Esophagus (tissue), 2 donors: ENCODE results near the gene TNNI3K. TPM values are rescaled to one million over a fixed set of nuclear protein-coding genes. Genes with fewer than 3 reads are reported as not detected.

ENCODE experiments used
- H3K27ac ChIP-seq, 2 donors: one replicate each; pipeline ENCODE4 v1.5.1; 2013; ENCODE audit warnings: low read depth in 2 of 2, mild to moderate bottlenecking in 2 of 2, inconsistent platforms in 1 of 2, low read length in 1 of 2, moderate library complexity in 1 of 2
- H3K27me3 ChIP-seq, 2 donors: one replicate each; pipeline ENCODE4 v1.6.1; 2013; ENCODE audit warnings: low read length in 2 of 2, control low read depth in 1 of 2, mild to moderate bottlenecking in 1 of 2; ENCODE audit not compliant: insufficient read depth in 2 of 2, control insufficient read depth in 1 of 2
- H3K36me3 ChIP-seq, 2 donors: one replicate each; pipeline ENCODE4 v1.6.1; 2013; ENCODE audit warnings: low read length in 1 of 2; ENCODE audit not compliant: control insufficient read depth in 2 of 2, insufficient read depth in 2 of 2
- H3K4me1 ChIP-seq, 2 donors: one replicate each; pipeline ENCODE4 v1.6.1; 2013; ENCODE audit warnings: low read length in 1 of 2; ENCODE audit not compliant: control insufficient read depth in 2 of 2, insufficient read depth in 2 of 2
- H3K4me3 ChIP-seq, 2 donors: one replicate each; pipeline ENCODE4 v1.5.1; 2013; ENCODE audit warnings: low read length in 2 of 2, mild to moderate bottlenecking in 2 of 2, low read depth in 1 of 2, moderate library complexity in 1 of 2
- H3K9me3 ChIP-seq, 2 donors: one replicate each; pipeline ENCODE4 v1.6.1; 2013; ENCODE audit warnings: mild to moderate bottlenecking in 2 of 2, low read depth in 1 of 2, low read length in 1 of 2, moderate library complexity in 1 of 2; ENCODE audit not compliant: control insufficient read depth in 2 of 2, insufficient read depth in 1 of 2
- WGBS, 2 donors: extraction: QIAGEN DNeasy Blood & Tissue Kit; methylation state at CpG; one replicate each; pipeline ENCODE4 v1.1.7; 2013; 5-methylcytosine and 5-hydroxymethylcytosine counted together
- polyA plus RNA-seq, 2 donors: library from polyadenylated mRNA; stranded (reverse); fragments of 200-250 nt; gene quantifications; one replicate each; pipeline ENCODE4 v1.2.3, GENCODE V29; 2013
- donor health status: healthy with polysubstance abuse.
- donor health status: Bipolar disorder and iron deficiency.

The TNNI3K gene
- polyA plus RNA-seq, 2 donors, result 0.35 to 0.41 TPM

DNA sequence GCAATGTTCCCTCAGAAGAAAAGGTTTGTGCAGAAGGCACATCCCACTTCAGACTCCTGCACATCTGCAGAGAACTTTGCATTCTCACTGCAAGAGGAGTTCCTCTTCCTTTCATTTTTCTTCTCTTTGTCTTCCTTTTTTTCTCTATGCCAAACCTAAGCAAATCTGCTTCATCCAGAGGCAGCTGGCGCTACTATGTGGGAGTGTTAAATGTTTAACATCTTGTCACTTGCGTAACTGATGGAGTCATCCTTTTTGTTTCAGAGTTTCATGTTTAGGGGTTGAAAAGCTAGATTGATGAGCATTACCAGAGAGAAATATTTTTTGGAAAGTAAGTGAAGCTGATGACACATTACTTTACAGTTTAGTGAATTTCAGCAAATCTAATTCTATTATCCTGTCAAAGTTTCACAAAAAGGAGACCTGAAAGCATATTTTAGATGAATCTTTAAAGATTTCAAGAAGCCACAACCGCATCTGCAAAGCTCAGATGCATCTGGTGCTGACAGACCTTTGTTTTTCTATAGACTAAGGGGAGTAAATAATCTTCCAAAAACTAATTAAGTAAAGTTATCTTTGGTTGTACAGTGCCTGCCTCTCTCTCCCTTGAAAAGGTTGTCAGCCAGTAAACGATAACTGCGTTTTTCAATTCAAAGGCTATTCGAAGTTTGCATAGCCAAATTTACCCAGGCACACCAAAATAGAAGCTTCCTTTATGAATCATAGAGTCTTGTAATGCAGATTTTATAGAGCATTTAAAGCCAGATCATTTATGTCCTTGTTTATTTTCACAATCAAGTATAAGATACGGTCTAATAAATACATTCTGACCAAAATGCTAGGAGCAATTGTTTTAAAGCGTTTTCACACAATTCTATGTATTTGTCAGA, 278.5 kb downstream of the TNNI3K start:
- 42 to 49% methylated on average over 8 of the region's 8 CpGs for WGBS, 2 donors
- H3K27ac ChIP-seq, result no peak overlapping the region
- H3K4me3 ChIP-seq, result no peak overlapping the region
- no peaks in the 10 kb centered on the region for H3K36me3 ChIP-seq
- H3K27me3 ChIP-seq, result no peaks in the 10 kb centered on the region
- H3K4me1 ChIP-seq, result no peaks in the 10 kb centered on the region
- no peaks in the 10 kb centered on the region for H3K9me3 ChIP-seq

DNA sequence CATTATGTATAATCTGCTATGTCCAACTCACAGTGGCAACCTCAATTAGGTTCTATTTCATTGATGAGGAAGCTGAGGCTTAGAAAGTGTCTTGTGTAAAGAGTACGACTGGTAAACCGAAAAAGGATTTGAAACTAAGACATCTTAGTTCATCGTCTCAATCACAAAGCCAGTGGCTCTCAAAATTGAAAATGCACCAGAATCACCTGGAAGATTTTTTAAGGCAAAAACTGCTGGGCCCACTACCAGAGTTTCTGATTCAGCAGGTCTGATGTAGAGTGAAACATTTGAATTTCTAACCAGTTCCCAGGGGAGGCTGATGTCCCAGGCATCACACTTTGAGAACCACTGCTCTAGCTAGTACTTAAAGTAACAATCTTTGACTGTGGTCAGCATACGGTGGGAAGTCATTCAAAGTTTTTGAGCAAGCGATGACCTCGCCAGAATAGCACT, 282.4 kb downstream of the TNNI3K start:
- 88 to 90% methylated on average over 6 of the region's 6 CpGs for WGBS, 2 donors
- Histone ChIP-seq H3K4me1 (no peaks in the 10 kb centered on the region), H3K9me3 (no peaks in the 10 kb centered on the region)

GRCh38 chr1:74522148-74522547, 287.0 kb downstream of the TNNI3K start:
- no peak overlapping the region for H3K27ac ChIP-seq
- no peaks in the 10 kb centered on the region for H3K9me3 ChIP-seq
- no peaks in the 10 kb centered on the region for H3K27me3 ChIP-seq
- 26 to 33% methylated on average over 4 of the region's 4 CpGs for WGBS, 2 donors
- H3K36me3 ChIP-seq, result no peaks in the 10 kb centered on the region
- no peaks in the 10 kb centered on the region for H3K4me1 ChIP-seq
- H3K4me3 ChIP-seq, result no peak overlapping the region

More for the DNA sequence above, 282.4 kb downstream of the TNNI3K start:
- H3K4me3 ChIP-seq, result no peak overlapping the region
- H3K27me3 ChIP-seq, result no peaks in the 10 kb centered on the region
- H3K27ac ChIP-seq, result no peak overlapping the region
- H3K36me3 ChIP-seq, result no peaks in the 10 kb centered on the region

- H3K27ac ChIP-seq, result no peak overlapping the region
- peaks cover 0 to 3% of the 10 kb centered on the region in 2 donors for H3K9me3 ChIP-seq
- WGBS, 2 donors, result 81 to 87% methylated on average over 2 of the region's 2 CpGs
- no peak overlapping the region for H3K4me3 ChIP-seq
- H3K4me1 ChIP-seq, result no peaks in the 10 kb centered on the region
- no peaks in the 10 kb centered on the region for H3K27me3 ChIP-seq
- no peaks in the 10 kb centered on the region for H3K36me3 ChIP-seq
Observed at GRCh38 chr1:74523873-74524480, 288.8 kb downstream of the TNNI3K start.

GRCh38 chr1:74526708-74527107, 291.5 kb downstream of the TNNI3K start:
- peaks cover 0 to 3% of the 10 kb centered on the region in 2 donors for H3K9me3 ChIP-seq
- no peak overlapping the region for H3K4me3 ChIP-seq
- no peaks in the 10 kb centered on the region for H3K36me3 ChIP-seq
- WGBS, 2 donors, result 34 to 44% methylated on average over 2 of the region's 2 CpGs
- H3K27ac ChIP-seq, result no peak overlapping the region
- H3K4me1 ChIP-seq, result no peaks in the 10 kb centered on the region
- H3K27me3 ChIP-seq, result no peaks in the 10 kb centered on the region

DNA sequence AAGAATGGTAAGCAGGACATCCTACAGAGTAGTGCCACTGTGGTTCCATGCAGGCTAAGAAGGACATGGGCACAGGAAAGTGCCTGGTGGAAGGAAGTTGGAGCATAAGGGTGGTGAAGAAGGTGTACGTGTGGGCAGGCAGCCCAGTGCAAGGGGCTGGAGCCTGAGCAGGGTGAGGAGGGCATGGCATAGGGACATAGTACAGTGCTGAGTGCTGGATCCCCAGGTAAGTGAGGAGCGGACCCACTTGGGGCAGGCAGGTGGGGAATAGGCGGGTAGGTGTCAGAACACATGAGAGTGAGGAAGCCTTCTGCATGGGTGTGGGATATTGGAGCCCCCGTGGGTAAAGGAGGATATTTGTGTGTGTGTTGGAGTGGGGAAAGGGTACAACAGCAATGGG, 292.9 kb downstream of the TNNI3K start:
- WGBS, 2 donors, result 86 to 88% methylated on average over 4 of the region's 4 CpGs
- Histone ChIP-seq H3K9me3 (peaks cover 0 to 3% of the 10 kb centered on the region in 2 donors), H3K4me1 (no peaks in the 10 kb centered on the region), H3K4me3 (no peak overlapping the region), H3K27me3 (no peaks in the 10 kb centered on the region), H3K27ac (no peak overlapping the region), H3K36me3 (no peaks in the 10 kb centered on the region)

- H3K4me3 ChIP-seq, result no peak overlapping the region
- H3K27me3 ChIP-seq, result no peaks in the 10 kb centered on the region
- no peaks in the 10 kb centered on the region for H3K4me1 ChIP-seq
- H3K27ac ChIP-seq, result no peak overlapping the region
- no peaks in the 10 kb centered on the region for H3K36me3 ChIP-seq
- H3K9me3 ChIP-seq, result peaks cover 0 to 3% of the 10 kb centered on the region in 2 donors
Observed at GRCh38 chr1:74530892-74531291, 295.7 kb downstream of the TNNI3K start.

DNA sequence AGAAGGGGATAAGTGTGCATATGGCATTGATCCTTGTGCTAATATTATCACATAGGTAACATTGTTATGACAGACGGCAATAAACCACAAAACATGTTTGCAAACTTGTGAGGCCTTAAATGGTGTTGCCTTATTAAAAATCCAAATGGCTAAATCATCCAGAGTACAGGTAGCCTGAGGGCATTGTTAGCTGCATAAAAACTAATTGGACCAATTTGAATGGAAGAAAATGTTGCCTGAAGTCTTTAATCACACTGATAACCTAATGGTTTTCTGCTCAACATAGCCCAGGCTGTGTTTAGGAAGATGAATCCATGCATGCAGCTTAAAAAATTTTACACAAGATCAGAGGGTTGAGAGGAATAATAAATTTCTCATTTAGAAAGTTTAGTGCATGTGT, 296.6 kb downstream of the TNNI3K start:
- Histone ChIP-seq H3K27me3 (no peaks in the 10 kb centered on the region), H3K9me3 (peaks cover 0 to 3% of the 10 kb centered on the region in 2 donors), H3K27ac (no peak overlapping the region), H3K4me1 (no peaks in the 10 kb centered on the region), H3K4me3 (no peak overlapping the region), H3K36me3 (no peaks in the 10 kb centered on the region)
- 56 to 58% methylated on average over 1 of the region's 1 CpG for WGBS, 2 donors

DNA sequence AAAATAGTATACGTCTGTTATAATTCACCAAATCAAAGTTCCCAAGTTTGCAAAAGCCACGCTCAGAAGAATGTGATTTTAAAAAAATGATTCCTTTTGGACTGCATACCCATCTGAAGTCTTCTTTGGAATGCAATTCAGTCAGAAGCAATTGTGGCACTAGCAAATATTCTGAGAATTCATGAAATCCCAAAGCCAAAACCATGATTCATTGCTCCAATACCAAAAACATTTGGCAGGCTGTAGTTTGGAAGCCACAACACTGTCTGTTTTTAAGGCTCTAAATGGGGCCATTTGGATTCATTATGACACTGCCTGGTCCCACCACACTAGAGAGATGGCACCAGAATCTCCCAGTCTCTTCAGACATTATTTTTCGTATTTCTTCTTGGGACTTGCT, 299.1 kb downstream of the TNNI3K start:
- no peaks in the 10 kb centered on the region for H3K9me3 ChIP-seq
- H3K36me3 ChIP-seq, result no peaks in the 10 kb centered on the region
- no peak overlapping the region for H3K4me3 ChIP-seq
- no peaks in the 10 kb centered on the region for H3K4me1 ChIP-seq
- no peaks in the 10 kb centered on the region for H3K27me3 ChIP-seq
- no peak overlapping the region for H3K27ac ChIP-seq
- WGBS, 2 donors, result 76 to 80% methylated on average over 3 of the region's 3 CpGs
